ENCODE data around the gene THAP4.

- TF ChIP-seq, protein P1, sequence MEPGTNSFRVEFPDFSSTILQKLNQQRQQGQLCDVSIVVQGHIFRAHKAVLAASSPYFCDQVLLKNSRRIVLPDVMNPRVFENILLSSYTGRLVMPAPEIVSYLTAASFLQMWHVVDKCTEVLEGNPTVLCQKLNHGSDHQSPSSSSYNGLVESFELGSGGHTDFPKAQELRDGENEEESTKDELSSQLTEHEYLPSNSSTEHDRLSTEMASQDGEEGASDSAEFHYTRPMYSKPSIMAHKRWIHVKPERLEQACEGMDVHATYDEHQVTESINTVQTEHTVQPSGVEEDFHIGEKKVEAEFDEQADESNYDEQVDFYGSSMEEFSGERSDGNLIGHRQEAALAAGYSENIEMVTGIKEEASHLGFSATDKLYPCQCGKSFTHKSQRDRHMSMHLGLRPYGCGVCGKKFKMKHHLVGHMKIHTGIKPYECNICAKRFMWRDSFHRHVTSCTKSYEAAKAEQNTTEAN (CRISPR knock-in tag; conservative IDR thresholded peaks at IDR 0.05) = no peak
- no peak for TF ChIP-seq POLR2A (IDR thresholded peaks at IDR 0.05; ENCODE audit: insufficient read depth in 1 of 2, low read depth in 2 of 2, low read length in 2 of 2)
- TF ChIP-seq, protein P2, sequence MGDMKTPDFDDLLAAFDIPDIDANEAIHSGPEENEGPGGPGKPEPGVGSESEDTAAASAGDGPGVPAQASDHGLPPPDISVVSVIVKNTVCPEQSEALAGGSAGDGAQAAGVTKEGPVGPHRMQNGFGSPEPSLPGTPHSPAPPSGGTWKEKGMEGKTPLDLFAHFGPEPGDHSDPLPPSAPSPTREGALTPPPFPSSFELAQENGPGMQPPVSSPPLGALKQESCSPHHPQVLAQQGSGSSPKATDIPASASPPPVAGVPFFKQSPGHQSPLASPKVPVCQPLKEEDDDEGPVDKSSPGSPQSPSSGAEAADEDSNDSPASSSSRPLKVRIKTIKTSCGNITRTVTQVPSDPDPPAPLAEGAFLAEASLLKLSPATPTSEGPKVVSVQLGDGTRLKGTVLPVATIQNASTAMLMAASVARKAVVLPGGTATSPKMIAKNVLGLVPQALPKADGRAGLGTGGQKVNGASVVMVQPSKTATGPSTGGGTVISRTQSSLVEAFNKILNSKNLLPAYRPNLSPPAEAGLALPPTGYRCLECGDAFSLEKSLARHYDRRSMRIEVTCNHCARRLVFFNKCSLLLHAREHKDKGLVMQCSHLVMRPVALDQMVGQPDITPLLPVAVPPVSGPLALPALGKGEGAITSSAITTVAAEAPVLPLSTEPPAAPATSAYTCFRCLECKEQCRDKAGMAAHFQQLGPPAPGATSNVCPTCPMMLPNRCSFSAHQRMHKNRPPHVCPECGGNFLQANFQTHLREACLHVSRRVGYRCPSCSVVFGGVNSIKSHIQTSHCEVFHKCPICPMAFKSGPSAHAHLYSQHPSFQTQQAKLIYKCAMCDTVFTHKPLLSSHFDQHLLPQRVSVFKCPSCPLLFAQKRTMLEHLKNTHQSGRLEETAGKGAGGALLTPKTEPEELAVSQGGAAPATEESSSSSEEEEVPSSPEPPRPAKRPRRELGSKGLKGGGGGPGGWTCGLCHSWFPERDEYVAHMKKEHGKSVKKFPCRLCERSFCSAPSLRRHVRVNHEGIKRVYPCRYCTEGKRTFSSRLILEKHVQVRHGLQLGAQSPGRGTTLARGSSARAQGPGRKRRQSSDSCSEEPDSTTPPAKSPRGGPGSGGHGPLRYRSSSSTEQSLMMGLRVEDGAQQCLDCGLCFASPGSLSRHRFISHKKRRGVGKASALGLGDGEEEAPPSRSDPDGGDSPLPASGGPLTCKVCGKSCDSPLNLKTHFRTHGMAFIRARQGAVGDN (CRISPR knock-in tag; IDR thresholded peaks at IDR 0.05) = no peak
- TF ChIP-seq, protein P3, sequence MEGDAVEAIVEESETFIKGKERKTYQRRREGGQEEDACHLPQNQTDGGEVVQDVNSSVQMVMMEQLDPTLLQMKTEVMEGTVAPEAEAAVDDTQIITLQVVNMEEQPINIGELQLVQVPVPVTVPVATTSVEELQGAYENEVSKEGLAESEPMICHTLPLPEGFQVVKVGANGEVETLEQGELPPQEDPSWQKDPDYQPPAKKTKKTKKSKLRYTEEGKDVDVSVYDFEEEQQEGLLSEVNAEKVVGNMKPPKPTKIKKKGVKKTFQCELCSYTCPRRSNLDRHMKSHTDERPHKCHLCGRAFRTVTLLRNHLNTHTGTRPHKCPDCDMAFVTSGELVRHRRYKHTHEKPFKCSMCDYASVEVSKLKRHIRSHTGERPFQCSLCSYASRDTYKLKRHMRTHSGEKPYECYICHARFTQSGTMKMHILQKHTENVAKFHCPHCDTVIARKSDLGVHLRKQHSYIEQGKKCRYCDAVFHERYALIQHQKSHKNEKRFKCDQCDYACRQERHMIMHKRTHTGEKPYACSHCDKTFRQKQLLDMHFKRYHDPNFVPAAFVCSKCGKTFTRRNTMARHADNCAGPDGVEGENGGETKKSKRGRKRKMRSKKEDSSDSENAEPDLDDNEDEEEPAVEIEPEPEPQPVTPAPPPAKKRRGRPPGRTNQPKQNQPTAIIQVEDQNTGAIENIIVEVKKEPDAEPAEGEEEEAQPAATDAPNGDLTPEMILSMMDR (CRISPR knock-in tag; IDR thresholded peaks at IDR 0.05) = no peak
- no peak for TF ChIP-seq ZNF224 (CRISPR knock-in tag; IDR thresholded peaks at IDR 0.05)
- TF ChIP-seq ZNF24 (IDR thresholded peaks at IDR 0.05) = no peak
- no peak for TF ChIP-seq CBX5 (CRISPR knock-in tag; IDR thresholded peaks at IDR 0.05; ENCODE audit: borderline replicate concordance)
Measured at GRCh38 chr2:241654551-241654950, 17.6 kb upstream of the THAP4 start.
